GM12874 (cell line): Measurements from ENCODE around the gene SIK2.

Experiments used
- TF ChIP-seq, protein P1 (sequence below): IDR thresholded peaks from 2 replicates; pipeline ENCODE4 v1.5.1; 2011; ENCODE audit warnings: low read depth, mild to moderate bottlenecking, control low read depth, low read length, moderate library complexity; ENCODE audit not compliant: insufficient read depth

SIK2 gene

DNA sequence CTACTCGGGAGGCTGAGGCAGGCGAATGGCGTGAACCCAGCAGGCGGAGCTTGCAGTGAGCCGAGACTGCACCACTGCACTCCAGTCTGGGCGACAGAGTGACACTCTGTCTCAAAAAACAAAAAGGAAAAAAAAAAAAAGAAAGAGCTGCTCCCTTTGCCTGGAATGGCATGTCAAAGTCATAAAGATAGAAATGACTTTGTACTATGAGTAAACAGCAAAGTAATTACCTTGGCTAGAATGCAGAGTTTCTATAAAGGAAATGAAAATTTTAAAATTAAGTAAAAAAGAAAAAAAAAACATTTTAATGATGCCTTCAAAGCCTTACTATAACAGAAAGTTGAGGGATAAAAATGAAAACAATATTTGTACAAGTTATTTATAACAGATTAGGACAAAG, 153.8 kb downstream of the SIK2 start:
- TF ChIP-seq, protein P1, sequence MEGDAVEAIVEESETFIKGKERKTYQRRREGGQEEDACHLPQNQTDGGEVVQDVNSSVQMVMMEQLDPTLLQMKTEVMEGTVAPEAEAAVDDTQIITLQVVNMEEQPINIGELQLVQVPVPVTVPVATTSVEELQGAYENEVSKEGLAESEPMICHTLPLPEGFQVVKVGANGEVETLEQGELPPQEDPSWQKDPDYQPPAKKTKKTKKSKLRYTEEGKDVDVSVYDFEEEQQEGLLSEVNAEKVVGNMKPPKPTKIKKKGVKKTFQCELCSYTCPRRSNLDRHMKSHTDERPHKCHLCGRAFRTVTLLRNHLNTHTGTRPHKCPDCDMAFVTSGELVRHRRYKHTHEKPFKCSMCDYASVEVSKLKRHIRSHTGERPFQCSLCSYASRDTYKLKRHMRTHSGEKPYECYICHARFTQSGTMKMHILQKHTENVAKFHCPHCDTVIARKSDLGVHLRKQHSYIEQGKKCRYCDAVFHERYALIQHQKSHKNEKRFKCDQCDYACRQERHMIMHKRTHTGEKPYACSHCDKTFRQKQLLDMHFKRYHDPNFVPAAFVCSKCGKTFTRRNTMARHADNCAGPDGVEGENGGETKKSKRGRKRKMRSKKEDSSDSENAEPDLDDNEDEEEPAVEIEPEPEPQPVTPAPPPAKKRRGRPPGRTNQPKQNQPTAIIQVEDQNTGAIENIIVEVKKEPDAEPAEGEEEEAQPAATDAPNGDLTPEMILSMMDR = no peak

- TF ChIP-seq, protein P1 = no peak
These were observed 157.1 kb downstream of the SIK2 start for GRCh38 chr11:111759376-111759775.

GRCh38 chr11:111759778-111760407, 157.6 kb downstream of the SIK2 start:
- TF ChIP-seq, protein P1 = no peak

GRCh38 chr11:111761036-111761435, 158.8 kb downstream of the SIK2 start:
- TF ChIP-seq, protein P1 = no peak

DNA sequence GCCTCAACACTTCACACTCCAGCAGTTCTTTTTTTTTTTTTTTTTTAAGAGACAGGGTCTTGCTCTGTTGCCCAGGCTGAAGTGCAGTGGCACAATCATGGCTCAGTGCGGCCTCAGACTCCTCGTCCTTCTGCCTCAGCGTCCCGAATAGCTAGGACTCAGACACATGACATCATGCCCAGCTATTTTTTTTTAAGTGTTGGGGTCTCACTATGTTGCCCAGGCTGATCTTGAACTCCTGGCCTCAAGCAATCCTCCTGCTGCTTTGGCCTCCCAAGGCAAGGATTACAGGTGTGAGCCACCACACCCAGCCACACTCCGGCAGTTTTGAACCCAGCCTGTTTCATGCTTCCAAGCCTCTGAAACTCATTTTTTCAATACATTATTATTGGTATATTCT, 160.3 kb downstream of the SIK2 start:
- TF ChIP-seq, protein P1 = no peak

- TF ChIP-seq, protein P1 = no peak
These were observed 160.9 kb downstream of the SIK2 start for GRCh38 chr11:111762981-111763643.

DNA sequence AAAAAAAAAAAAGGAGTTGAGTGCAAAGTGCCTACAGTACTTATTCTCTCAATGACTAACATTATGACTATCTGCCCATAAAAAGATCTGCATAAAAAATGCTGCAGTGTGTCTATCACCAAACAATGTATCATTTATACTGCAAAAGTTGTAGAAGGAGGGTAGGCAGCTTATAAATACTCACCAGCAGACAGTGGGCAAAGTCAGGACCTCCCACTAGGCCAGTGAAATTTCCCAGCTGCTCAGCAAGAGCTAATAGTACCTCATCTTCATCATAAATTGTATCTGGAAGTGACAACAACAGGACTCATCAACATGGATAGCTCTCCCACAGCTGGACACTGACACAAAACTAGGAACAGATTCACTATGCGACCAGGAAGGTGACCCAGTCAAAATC, 162.4 kb downstream of the SIK2 start:
- TF ChIP-seq, protein P1 = no peak
